Common myeloid progenitor, CD34-positive (primary cell): ENCODE results near the gene RAPGEF5.

ENCODE experiments used
- CTCF ChIA-PET: fragments of 350-600 bp; sonication (Branson Sonifier 250); formaldehyde crosslinking; loops from one replicate; lab custom pipeline; 2021; ENCODE audit warnings: antibody characterized with exemption; lab: Charles Lee
- POLR2A ChIA-PET: fragments of 350-600 bp; sonication (Branson Sonifier 250); formaldehyde crosslinking; loops from one replicate; lab custom pipeline; 2021; ENCODE audit warnings: antibody characterized with exemption; lab: Charles Lee
- DNase-seq, 3 donors: peaks; one replicate each; pipeline versions ENCODE4 v3.0.0 to v3.0.0-alpha.2; 2013
- H3K27ac ChIP-seq, 2 experiments: 1 replicate in 1 of 2; 2 replicates in 1 of 2; pipeline ENCODE4 v1.7.0; 2013; ENCODE audit warnings: inconsistent platforms in 2 of 2, low read length in 2 of 2, mild to moderate bottlenecking in 2 of 2, low read depth in 1 of 2, moderate library complexity in 1 of 2; ENCODE audit not compliant: severe bottlenecking in 2 of 2, insufficient read depth in 1 of 2, poor library complexity in 1 of 2
- H3K27me3 ChIP-seq, 5 experiments: replicated peaks in 2 of 5; 1 replicate in 3 of 5; 2 replicates in 2 of 5; pipeline versions ENCODE4 v1.6.1 to v1.7.0; 2013; ENCODE audit warnings: low read length in 4 of 5, mild to moderate bottlenecking in 2 of 5, moderate library complexity in 2 of 5, inconsistent platforms in 1 of 5; ENCODE audit not compliant: insufficient read depth in 5 of 5, control insufficient read depth in 4 of 5
- H3K36me3 ChIP-seq, 4 experiments: 1 replicate in 2 of 4; 2 replicates in 2 of 4; pipeline versions ENCODE4 v1.6.1 to v1.7.0; 2013; ENCODE audit warnings: low read length in 3 of 4, control low read depth in 1 of 4, mild to moderate bottlenecking in 1 of 4; ENCODE audit not compliant: control insufficient read depth in 4 of 4, insufficient read depth in 4 of 4
- H3K4me1 ChIP-seq, 4 experiments: 1 replicate in 3 of 4; 2 replicates in 1 of 4; pipeline versions ENCODE4 v1.6.1 to v1.7.1; 2013; ENCODE audit warnings: low read length in 3 of 4, mild to moderate bottlenecking in 3 of 4, control low read depth in 1 of 4, inconsistent platforms in 1 of 4, moderate library complexity in 1 of 4; ENCODE audit not compliant: control insufficient read depth in 4 of 4, insufficient read depth in 4 of 4; ENCODE audit errors: control extremely low read depth in 1 of 4
- H3K4me3 ChIP-seq, 7 experiments: 1 replicate in 4 of 7; 2 replicates in 3 of 7; pipeline versions ENCODE4 v1.5.1 to v1.7.0; 2013; ENCODE audit warnings: mild to moderate bottlenecking in 7 of 7, low read length in 6 of 7, moderate library complexity in 6 of 7, inconsistent platforms in 2 of 7, low read depth in 2 of 7, control low read depth in 1 of 7; ENCODE audit not compliant: insufficient read depth in 4 of 7, control insufficient read depth in 1 of 7; ENCODE audit errors: extremely low read depth in 1 of 7
- H3K9me3 ChIP-seq, 5 experiments: 1 replicate in 4 of 5; 2 replicates in 1 of 5; pipeline versions ENCODE4 v1.6.1 to v1.7.1; 2013; ENCODE audit warnings: low read length in 4 of 5, mild to moderate bottlenecking in 2 of 5, inconsistent platforms in 1 of 5, low read depth in 1 of 5, moderate library complexity in 1 of 5; ENCODE audit not compliant: control insufficient read depth in 4 of 5, insufficient read depth in 2 of 5; ENCODE audit errors: control extremely low read depth in 1 of 5
- WGBS: methylation state at CpG from one replicate; pipeline ENCODE4 v1.1.5; 2013; ENCODE audit not compliant: insufficient coverage; 5-methylcytosine and 5-hydroxymethylcytosine counted together

The RAPGEF5 gene

GRCh38 chr7:22184549-22185199 is 172.3 kb downstream of the RAPGEF5 start:
- 100% methylated on average over 2 of the region's 5 CpGs for WGBS
- CTCF ChIA-PET = interaction anchor here (1.0 to 1.6 kb wide), 2 partner anchors 14 to 18 kb away, joined by 3 to 5 read pairs; no protein-coding TSS in a partner anchor
- H3K4me3 ChIP-seq = no peak overlapping the region
- H3K27me3 ChIP-seq = no peaks in the 10 kb centered on the region
- H3K36me3 ChIP-seq = no peaks in the 10 kb centered on the region
- no peak for DNase-seq
- H3K27ac ChIP-seq = no peak overlapping the region
- H3K4me1 ChIP-seq = no peaks in the 10 kb centered on the region
- H3K9me3 ChIP-seq = peaks cover 0 to 8% (median 0%) of the 10 kb centered on the region in 5 experiments
- POLR2A ChIA-PET = no interaction called here

- DNase-seq = no peak
- no peak overlapping the region for H3K27ac ChIP-seq
- ChIA-PET POLR2A (no interaction called here), CTCF (interaction anchor here (0.5 to 1.0 kb wide), 2 partner anchors 19 to 34 kb away, joined by 3 read pairs; no protein-coding TSS in a partner anchor)
- H3K9me3 ChIP-seq = peaks cover 0 to 11% (median 0%) of the 10 kb centered on the region in 5 experiments
- no peaks in the 10 kb centered on the region for H3K4me1 ChIP-seq
- no peaks in the 10 kb centered on the region for H3K27me3 ChIP-seq
- WGBS = 100% methylated on average over 2 of the region's 6 CpGs
- no peak overlapping the region for H3K4me3 ChIP-seq
- H3K36me3 ChIP-seq = no peaks in the 10 kb centered on the region
Observed at GRCh38 chr7:22183522-22184280, 173.3 kb downstream of the RAPGEF5 start.

- Histone ChIP-seq H3K27me3 (no peaks in the 10 kb centered on the region), H3K4me3 (no peak overlapping the region), H3K4me1 (no peaks in the 10 kb centered on the region), H3K27ac (no peak overlapping the region), H3K9me3 (peaks cover 0 to 11% (median 0%) of the 10 kb centered on the region in 5 experiments), H3K36me3 (no peaks in the 10 kb centered on the region)
- DNase-seq = no peak
- POLR2A ChIA-PET = no interaction called here
- 90% methylated on average over 2 of the region's 4 CpGs for WGBS
- CTCF ChIA-PET = interaction anchor here (1.3 kb wide), 1 partner anchor 13 kb away, joined by 6 read pairs; no protein-coding TSS in a partner anchor
Observed at GRCh38 chr7:22182149-22182548, 174.8 kb downstream of the RAPGEF5 start.

- CTCF ChIA-PET = interaction anchor here (1.3 kb wide), 1 partner anchor 13 kb away, joined by 6 read pairs; no protein-coding TSS in a partner anchor
- Histone ChIP-seq H3K9me3 (peaks cover 0 to 11% (median 0%) of the 10 kb centered on the region in 5 experiments), H3K4me1 (no peaks in the 10 kb centered on the region), H3K27me3 (no peaks in the 10 kb centered on the region), H3K27ac (no peak overlapping the region), H3K36me3 (no peaks in the 10 kb centered on the region), H3K4me3 (no peak overlapping the region)
- POLR2A ChIA-PET = no interaction called here
- DNase-seq = no peak
- WGBS = no CpG with 5 or more reads among the region's 1 CpG
Observed at GRCh38 chr7:22181663-22182062, 175.3 kb downstream of the RAPGEF5 start.

GRCh38 chr7:22179442-22179879 is 177.5 kb downstream of the RAPGEF5 start:
- CTCF ChIA-PET = interaction anchor here (0.6 kb wide), 1 partner anchor 273 kb away, joined by 4 read pairs; no protein-coding TSS in a partner anchor
- Histone ChIP-seq H3K27me3 (no peaks in the 10 kb centered on the region), H3K27ac (no peak overlapping the region), H3K36me3 (no peaks in the 10 kb centered on the region), H3K4me3 (no peak overlapping the region), H3K4me1 (peaks cover 2 to 7% (median 5%) of the 10 kb centered on the region in 4 experiments), H3K9me3 (peaks cover 0 to 11% (median 0%) of the 10 kb centered on the region in 5 experiments)
- WGBS = 75% methylated on average over 1 of the region's 4 CpGs
- POLR2A ChIA-PET = no interaction called here
- DNase-seq = peak; percentile 9 to 56 (median 38)

GRCh38 chr7:22178735-22179134 is 178.2 kb downstream of the RAPGEF5 start:
- WGBS = 92% methylated on average over 1 of the region's 1 CpG
- Histone ChIP-seq H3K36me3 (no peaks in the 10 kb centered on the region), H3K9me3 (peaks cover 0 to 11% (median 0%) of the 10 kb centered on the region in 5 experiments), H3K27ac (no peak overlapping the region), H3K4me1 (peaks cover 6 to 14% (median 11%) of the 10 kb centered on the region in 4 experiments), H3K4me3 (no peak overlapping the region), H3K27me3 (no peaks in the 10 kb centered on the region)
- no peak for DNase-seq
- CTCF ChIA-PET = no interaction called here
- POLR2A ChIA-PET = no interaction called here
